ENCODE results near the gene NXPH2.

The NXPH2 gene

GRCh38 chr2:138630164-138630563 lies 150.0 kb downstream of the NXPH2 start:
- FAIRE-seq (no peak), DNase-seq (ENCODE audit: insufficient read length) (no peak)
- TF ChIP-seq POLR2AphosphoS5 (IDR thresholded peaks at IDR 0.05; ENCODE audit: low read depth, low read length) (no peak), POLR2A (IDR thresholded peaks at IDR 0.05; ENCODE audit: low read depth, low read length) (no peak), TAF1 (IDR thresholded peaks at IDR 0.05; ENCODE audit: borderline replicate concordance, low read depth, low read length) (no peak)

- no peak for DNase-seq (ENCODE audit: insufficient read length)
- FAIRE-seq = no peak
- TF ChIP-seq TAF1 (IDR thresholded peaks at IDR 0.05; ENCODE audit: borderline replicate concordance, low read depth, low read length) (no peak), POLR2AphosphoS5 (IDR thresholded peaks at IDR 0.05; ENCODE audit: low read depth, low read length) (no peak)
These were observed 154.0 kb downstream of the NXPH2 start for GRCh38 chr2:138626148-138626547.

GRCh38 chr2:138622613-138623012 lies 157.6 kb downstream of the NXPH2 start:
- no peak for FAIRE-seq
- TF ChIP-seq POLR2AphosphoS5 (IDR thresholded peaks at IDR 0.05; ENCODE audit: low read depth, low read length) = no peak
- no peak for TF ChIP-seq TAF1 (IDR thresholded peaks at IDR 0.05; ENCODE audit: borderline replicate concordance, low read depth, low read length)
- DNase-seq (ENCODE audit: insufficient read length) = no peak

GRCh38 chr2:138621139-138621538 lies 159.1 kb downstream of the NXPH2 start:
- FAIRE-seq (no peak), DNase-seq (ENCODE audit: insufficient read length) (no peak)
- TF ChIP-seq POLR2AphosphoS5 (IDR thresholded peaks at IDR 0.05; ENCODE audit: low read depth, low read length) = no peak
- no peak for TF ChIP-seq POLR2A (IDR thresholded peaks at IDR 0.05; ENCODE audit: low read depth, low read length)
- TF ChIP-seq TAF1 (IDR thresholded peaks at IDR 0.05; ENCODE audit: borderline replicate concordance, low read depth, low read length) = no peak

- TF ChIP-seq POLR2AphosphoS5 (IDR thresholded peaks at IDR 0.05; ENCODE audit: low read depth, low read length) (no peak), POLR2A (IDR thresholded peaks at IDR 0.05; ENCODE audit: low read depth, low read length) (no peak), TAF1 (IDR thresholded peaks at IDR 0.05; ENCODE audit: borderline replicate concordance, low read depth, low read length) (no peak)
- no peak for FAIRE-seq
- DNase-seq (ENCODE audit: insufficient read length) = no peak
These were observed 159.8 kb downstream of the NXPH2 start for GRCh38 chr2:138620431-138620830.
